WI38 (cell line): Measurements from ENCODE around the gene SKAP1.

Experiments used
- H3K4me3 ChIP-seq: 2 replicates; pipeline ENCODE4 v1.5.1; 2011; ENCODE audit warnings: low read depth, mild to moderate bottlenecking, control low read depth, low read length
- TF ChIP-seq, protein P1 (sequence below): IDR thresholded peaks from 2 replicates; pipeline ENCODE4 v1.5.1; 2012; ENCODE audit warnings: low read depth, mild to moderate bottlenecking, control low read depth, low read length

The SKAP1 gene

DNA sequence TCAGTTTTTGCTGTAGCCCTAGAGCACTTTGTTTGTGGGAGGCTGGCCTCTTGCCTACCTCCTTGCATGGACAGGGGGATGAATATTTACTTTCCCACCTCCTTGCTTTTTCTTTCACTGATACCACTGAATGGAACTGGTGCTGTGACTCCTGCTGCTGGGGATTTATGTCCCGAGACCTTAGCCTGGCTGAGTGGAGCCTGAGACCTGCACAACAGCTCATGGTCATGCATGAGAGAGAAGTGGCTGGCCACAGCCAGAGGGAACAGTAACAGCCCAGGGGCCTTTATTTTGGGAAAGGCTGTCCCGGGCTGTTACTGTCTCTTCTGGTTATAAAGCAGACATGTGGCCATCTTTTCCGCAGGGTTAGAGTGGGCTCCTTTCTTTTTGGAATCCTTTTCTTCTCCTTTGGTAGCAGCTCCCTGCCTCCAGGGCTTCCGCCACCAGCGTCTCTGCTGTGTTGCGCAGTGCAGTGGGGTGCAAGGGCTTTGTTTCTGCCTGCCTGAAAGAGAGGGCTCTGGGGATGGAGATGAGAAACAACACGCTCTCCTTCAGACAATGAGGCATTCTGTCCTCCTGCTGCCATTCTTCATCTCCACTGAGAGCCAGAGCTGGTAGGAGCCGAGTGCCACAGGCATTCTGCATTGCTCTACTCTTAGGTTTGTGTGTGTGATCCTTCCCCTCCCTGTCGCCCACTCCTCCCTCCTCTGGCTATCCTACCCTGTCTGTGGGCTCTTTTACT, 307.9 kb downstream of the SKAP1 start:
- H3K4me3 ChIP-seq, result no peak overlapping the region
- TF ChIP-seq, protein P1, sequence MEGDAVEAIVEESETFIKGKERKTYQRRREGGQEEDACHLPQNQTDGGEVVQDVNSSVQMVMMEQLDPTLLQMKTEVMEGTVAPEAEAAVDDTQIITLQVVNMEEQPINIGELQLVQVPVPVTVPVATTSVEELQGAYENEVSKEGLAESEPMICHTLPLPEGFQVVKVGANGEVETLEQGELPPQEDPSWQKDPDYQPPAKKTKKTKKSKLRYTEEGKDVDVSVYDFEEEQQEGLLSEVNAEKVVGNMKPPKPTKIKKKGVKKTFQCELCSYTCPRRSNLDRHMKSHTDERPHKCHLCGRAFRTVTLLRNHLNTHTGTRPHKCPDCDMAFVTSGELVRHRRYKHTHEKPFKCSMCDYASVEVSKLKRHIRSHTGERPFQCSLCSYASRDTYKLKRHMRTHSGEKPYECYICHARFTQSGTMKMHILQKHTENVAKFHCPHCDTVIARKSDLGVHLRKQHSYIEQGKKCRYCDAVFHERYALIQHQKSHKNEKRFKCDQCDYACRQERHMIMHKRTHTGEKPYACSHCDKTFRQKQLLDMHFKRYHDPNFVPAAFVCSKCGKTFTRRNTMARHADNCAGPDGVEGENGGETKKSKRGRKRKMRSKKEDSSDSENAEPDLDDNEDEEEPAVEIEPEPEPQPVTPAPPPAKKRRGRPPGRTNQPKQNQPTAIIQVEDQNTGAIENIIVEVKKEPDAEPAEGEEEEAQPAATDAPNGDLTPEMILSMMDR, result no peak

DNA sequence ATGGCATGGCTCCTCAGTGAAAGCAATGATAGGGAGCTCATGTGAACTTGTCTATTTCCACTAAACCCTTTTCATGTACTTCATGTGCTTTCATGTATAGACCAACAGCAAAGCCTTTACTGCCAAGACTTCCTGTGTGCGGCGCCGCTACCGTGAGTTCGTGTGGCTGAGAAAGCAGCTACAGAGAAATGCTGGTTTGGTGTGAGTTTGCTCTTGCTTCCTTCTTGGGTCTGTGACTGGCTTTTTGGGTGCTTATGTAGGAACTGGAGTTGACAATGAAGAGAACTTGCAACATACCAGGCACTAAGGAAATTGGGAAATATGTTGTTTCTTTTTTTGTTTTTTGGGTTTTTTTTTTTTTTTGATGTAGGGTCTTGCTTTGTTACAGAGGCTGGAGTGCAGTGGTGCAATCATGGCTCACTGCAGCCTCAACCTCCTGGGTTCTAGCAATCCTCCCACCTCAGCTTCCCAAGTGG, 316.8 kb downstream of the SKAP1 start:
- no peak overlapping the region for H3K4me3 ChIP-seq
- TF ChIP-seq, protein P1, result no peak

DNA sequence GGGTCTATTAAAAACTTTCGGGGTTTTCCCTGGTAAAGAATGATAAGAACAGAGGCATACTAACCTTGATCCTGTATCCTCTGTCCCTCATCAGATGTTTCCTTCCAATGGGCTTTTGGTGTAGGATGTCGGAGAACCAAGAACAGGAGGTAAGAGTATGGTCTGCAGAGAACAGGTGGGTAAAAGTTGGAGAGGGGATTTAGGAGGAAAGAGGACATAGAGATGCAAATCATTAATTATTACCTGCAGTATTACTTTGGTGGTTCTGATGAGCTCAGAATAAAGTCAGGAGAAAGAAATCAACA, 318.1 kb downstream of the SKAP1 start:
- H3K4me3 ChIP-seq, result no peak overlapping the region
- TF ChIP-seq, protein P1, result no peak

DNA sequence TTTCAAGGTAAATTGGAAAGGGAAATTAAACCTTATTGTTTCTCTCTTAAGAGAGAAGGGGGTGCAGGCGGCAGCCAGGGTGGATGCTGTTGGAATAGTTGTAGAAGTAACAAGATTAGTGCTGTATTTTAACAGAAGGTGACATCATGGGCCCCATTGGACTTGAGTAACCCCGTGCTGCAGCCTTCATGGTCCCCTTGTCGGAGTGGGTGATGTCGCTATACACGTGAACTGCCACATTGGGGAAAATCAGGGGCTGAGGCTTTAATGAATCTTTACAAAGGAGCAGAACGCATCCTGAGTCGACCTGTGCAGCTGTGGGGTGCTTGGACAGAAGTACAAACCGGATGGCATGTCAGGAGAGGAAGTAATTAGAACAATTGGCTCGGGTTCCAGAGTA, 319.3 kb downstream of the SKAP1 start:
- H3K4me3 ChIP-seq, result no peak overlapping the region
- TF ChIP-seq, protein P1, result no peak

DNA sequence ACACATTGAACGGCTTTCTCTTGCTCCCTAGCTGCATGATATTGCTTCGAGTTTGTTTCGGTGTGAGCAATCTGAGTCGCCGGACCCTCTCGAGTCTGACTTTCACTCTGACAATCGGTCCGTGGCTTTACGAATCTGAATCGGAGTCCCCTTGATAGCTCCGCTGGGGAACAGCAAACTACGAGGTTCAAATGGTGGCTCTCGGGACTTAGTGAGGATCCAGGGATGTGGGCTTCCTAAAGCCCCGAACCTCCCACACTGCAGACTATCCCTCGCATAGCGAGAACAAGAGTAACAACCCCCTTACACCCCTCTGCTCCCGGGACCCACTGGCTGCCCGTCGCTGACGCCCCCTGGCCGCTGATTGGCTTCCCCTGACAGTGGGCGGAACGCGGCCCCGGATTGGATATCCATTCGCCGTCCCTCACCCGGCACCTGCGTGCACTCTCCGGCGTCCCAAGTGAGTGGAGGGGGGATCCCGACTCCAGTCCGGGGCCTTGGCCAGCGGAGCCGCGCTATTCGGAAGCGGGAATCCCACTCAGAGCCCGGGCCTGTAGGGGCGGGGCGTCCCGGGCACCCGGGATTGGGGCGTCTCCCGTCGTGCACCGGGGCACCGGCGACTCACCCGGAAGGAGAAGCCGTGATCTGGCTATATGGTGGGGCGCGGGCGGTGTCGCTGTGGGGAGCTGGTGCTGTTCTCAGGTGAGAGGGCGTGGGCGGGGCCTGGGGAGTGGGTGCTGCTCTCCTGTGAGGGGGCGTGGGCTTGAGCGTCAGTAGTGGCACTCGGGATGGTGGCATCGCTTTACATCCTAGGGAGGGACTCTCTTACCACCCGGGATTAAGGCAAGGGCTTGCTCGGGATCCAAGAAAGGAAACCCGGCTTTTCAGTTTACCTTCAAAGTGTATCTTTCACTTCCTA, 322.6 kb downstream of the SKAP1 start, which contains the start of gene SNX11:
SNX11 (plus strand) TSS at position 630 of the 919 bp plus-strand sequence. CDS start 4,278 bp downstream, outside the sequence.
- TF ChIP-seq, protein P1, result no peak
- H3K4me3 ChIP-seq, result peak within 1 kb of the TSS; percentile 95

- peak overlapping the region; percentile 95 for H3K4me3 ChIP-seq
- TF ChIP-seq, protein P1, result no peak
Observed at GRCh38 chr17:48106802-48107136, 323.2 kb downstream of the SKAP1 start.

- no peak overlapping the region for H3K4me3 ChIP-seq
- TF ChIP-seq, protein P1, result no peak
Observed at GRCh38 chr17:48104440-48104839, 325.6 kb downstream of the SKAP1 start.
